ENCODE results near the gene NCKAP1.
A peak's percentile ranks its signal among the peaks of the same experiment; 100 is the strongest.

Gene NCKAP1

GRCh38 chr2:182980652-182981051, 57.6 kb downstream of the NCKAP1 start:
- CTCF ChIA-PET = interaction anchor here (0.6 to 3.9 kb wide), 25 partner anchors 9 to 802 kb away, joined by 3 to 40 read pairs (median 6); partner anchors contain the start of gene DNAJC10

GRCh38 chr2:182980115-182980514, 58.1 kb downstream of the NCKAP1 start:
- CTCF ChIA-PET = interaction anchor here (0.6 to 3.9 kb wide), 28 partner anchors 9 to 801 kb away, joined by 3 to 40 read pairs (median 6); partner anchors contain the start of gene DNAJC10
- DNase-seq (ENCODE audit: extremely low spot score) = peak; percentile 39
- TF ChIP-seq CTCF (IDR thresholded peaks at IDR 0.05; ENCODE audit: control extremely low read depth, extremely low read depth, low read depth, missing control alignments) = peak; percentile 48
- POLR2A ChIA-PET = no interaction called here

More at GRCh38 chr2:182980652-182981051, 57.6 kb downstream of the NCKAP1 start:
- POLR2A ChIA-PET = no interaction called here
- TF ChIP-seq CTCF (IDR thresholded peaks at IDR 0.05; ENCODE audit: control extremely low read depth, extremely low read depth, low read depth, missing control alignments) = no peak
- no peak for DNase-seq (ENCODE audit: extremely low spot score)

GRCh38 chr2:182977463-182977862, 60.8 kb downstream of the NCKAP1 start:
- TF ChIP-seq CTCF (IDR thresholded peaks at IDR 0.05; ENCODE audit: control extremely low read depth, extremely low read depth, low read depth, missing control alignments) = no peak
- ChIA-PET CTCF (interaction anchor here (1.2 to 2.3 kb wide), 2 partner anchors 311 to 331 kb away, joined by 3 to 8 read pairs; no protein-coding TSS in a partner anchor), POLR2A (no interaction called here)
- no peak for DNase-seq (ENCODE audit: extremely low spot score)

- ChIA-PET CTCF (interaction anchor here (2.3 kb wide), 1 partner anchor 20 kb away, joined by 6 read pairs; no protein-coding TSS in a partner anchor), POLR2A (no interaction called here)
- TF ChIP-seq CTCF (IDR thresholded peaks at IDR 0.05; ENCODE audit: control extremely low read depth, extremely low read depth, low read depth, missing control alignments) = no peak
- DNase-seq (ENCODE audit: extremely low spot score) = peak; percentile 6
Measured at GRCh38 chr2:182973441-182974352, 64.6 kb downstream of the NCKAP1 start.

GRCh38 chr2:182972548-182972942, 65.7 kb downstream of the NCKAP1 start:
- CTCF ChIA-PET = interaction anchor here (1.2 kb wide), 1 partner anchor 306 kb away, joined by 5 read pairs; no protein-coding TSS in a partner anchor
- no peak for TF ChIP-seq CTCF (IDR thresholded peaks at IDR 0.05; ENCODE audit: control extremely low read depth, extremely low read depth, low read depth, missing control alignments)
- no peak for DNase-seq (ENCODE audit: extremely low spot score)
- POLR2A ChIA-PET = no interaction called here

- no peak for DNase-seq (ENCODE audit: extremely low spot score)
- CTCF ChIA-PET = interaction anchor here (1.2 kb wide), 1 partner anchor 305 kb away, joined by 5 read pairs; no protein-coding TSS in a partner anchor
- POLR2A ChIA-PET = no interaction called here
- TF ChIP-seq CTCF (IDR thresholded peaks at IDR 0.05; ENCODE audit: control extremely low read depth, extremely low read depth, low read depth, missing control alignments) = no peak
Measured at GRCh38 chr2:182971820-182972547, 66.3 kb downstream of the NCKAP1 start.

Measured in GM10248 (cell line).